GM19025 (cell line): Measurements from ENCODE around the gene CADM1.

ENCODE experiments used
- ATAC-seq: cut with Tn5 transposase; IDR thresholded peaks from one replicate; pipeline ENCODE4 v1.9.1; 2021; ENCODE audit warnings: mild to moderate bottlenecking, low read depth, moderate library complexity; ENCODE audit not compliant: unreplicated experiment

Gene CADM1

DNA sequence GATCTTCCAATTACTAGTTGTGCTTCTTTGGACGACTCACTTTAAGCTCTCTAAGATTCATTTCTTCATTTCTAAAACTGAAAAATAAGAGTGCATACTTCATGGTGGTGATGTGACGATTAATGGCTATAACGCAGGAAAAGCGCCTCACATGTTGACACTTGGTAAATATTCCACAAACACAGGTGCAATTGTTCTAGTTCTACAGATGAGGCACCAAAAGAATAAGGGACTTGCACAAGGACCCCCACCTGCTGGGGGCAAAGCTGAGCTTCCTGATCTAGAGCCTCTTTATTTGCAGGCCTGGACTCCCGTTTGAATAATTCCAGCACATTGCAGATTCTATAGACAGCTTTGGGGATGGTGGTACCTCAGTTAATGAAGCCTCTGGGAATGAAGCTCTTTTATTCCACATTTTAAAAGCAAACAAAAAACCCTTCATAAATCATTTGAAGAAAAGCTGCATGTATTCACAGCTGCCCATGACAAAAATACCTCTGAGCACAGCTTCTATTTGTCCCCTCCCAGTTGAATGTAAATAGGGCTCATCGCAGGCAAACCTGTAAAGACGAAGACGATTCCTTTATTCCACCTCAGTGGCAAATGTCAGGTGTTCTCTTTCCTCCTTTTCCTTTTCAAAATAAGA, 14.9 kb upstream of the CADM1 start:
- no peak for ATAC-seq

DNA sequence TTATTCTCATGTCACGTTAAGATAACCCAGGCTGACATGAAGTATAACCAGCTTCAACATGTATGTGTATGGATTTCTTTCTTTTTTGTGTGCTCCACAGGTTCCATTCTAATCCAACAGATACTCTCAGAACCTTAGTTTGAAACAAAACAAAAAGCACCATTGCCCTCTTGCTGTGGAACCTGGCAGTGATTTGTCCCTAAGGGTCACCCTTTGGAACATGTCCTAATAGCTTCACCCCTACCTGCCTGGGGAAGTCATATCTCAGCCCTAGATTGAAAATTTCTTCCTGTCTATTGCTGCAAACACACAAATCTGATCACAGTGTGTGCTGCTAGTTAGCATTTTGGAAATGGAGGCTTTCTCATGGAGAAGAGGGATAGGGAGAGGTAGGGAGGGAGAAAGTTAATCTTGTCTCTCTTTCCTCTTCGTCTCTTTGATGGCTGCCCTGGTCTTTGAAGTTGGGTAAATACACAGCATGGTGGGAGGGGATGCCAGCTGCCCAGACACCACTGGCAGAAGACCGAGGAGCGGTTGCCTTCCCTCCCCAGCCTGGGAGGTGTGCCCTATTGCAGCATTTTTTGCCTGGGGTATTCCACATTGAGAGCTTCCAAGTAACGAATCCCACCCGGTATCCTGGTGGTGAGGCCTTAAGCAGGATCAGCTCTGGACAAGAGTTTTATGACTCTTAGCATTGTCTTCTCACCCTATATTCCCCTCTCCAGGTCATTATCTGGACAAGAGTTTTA, 11.6 kb upstream of the CADM1 start:
- no peak for ATAC-seq

DNA sequence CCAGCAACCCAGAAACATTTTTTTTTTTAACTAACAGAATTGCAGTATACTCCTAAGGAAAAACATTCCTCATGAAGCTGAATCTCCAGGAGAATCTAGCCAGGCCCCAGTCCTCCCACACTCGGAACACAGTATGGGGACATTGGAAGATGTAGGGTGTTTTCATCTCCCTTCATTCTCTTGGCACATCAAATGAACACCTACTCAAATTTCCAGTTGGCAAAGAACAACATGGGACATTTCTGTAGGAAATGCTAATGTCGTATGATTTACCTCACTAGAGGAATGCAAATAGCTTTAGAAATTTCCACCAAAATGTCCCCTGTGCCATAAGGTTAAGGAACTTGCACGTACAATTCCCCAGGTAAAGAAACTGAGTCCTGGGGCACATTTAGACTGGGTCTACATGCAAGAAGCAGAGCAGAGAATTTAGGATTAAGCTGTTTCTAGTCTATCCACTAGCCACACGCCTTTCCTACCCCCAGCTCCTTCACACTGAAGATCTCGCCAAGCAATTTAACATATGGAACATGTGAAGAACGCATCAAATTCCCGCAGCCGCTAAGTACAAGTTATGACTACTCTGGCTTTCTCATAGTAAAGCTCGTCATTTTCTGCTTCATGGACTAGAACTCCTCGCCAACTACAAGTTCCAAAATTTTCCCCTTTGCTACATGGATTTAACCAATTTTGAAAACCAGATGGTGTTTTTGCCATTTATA, 2.9 kb upstream of the CADM1 start:
- ATAC-seq: no peak

DNA sequence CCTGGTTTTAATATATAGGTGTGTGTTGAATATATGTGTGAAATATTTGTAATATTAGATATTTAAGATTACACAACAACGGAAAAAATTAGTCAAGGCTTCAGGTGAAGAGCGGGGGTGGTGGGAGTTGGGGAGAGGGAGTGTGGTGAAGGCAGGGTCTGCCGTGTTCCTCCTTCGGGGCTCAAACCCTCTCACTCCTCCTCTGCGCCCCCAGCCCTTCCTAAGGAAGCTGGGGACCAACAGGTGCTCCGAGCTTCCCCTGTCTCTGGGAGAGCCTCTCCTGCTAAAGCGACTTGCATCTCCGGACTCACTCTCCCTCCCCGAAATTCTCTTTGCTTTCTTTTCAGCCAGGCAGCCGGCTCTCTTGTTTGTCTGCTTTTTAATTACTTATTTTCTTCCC, 960 bp upstream of the CADM1 start:
- ATAC-seq: no peak

DNA sequence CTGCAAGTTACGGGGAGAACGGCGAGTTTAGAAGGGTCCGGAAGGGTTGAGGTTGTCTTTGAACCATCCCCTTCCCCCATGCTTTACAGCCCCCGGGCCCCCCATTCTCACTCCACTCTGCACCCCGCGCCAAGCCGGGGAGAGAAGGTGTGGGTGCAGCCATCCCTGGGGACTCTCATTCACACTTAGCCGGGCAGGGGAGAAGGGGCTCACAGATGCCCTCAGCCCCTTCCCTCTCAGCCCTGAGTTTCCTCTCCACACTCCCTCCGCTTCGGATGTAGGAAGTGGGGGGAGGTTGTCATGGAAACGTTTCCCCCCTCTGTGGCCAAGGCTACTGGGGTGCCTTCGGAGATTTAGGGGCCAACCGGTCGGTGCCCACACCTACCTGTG, 334 bp downstream of the CADM1 start:
- peak; percentile 6 for ATAC-seq

DNA sequence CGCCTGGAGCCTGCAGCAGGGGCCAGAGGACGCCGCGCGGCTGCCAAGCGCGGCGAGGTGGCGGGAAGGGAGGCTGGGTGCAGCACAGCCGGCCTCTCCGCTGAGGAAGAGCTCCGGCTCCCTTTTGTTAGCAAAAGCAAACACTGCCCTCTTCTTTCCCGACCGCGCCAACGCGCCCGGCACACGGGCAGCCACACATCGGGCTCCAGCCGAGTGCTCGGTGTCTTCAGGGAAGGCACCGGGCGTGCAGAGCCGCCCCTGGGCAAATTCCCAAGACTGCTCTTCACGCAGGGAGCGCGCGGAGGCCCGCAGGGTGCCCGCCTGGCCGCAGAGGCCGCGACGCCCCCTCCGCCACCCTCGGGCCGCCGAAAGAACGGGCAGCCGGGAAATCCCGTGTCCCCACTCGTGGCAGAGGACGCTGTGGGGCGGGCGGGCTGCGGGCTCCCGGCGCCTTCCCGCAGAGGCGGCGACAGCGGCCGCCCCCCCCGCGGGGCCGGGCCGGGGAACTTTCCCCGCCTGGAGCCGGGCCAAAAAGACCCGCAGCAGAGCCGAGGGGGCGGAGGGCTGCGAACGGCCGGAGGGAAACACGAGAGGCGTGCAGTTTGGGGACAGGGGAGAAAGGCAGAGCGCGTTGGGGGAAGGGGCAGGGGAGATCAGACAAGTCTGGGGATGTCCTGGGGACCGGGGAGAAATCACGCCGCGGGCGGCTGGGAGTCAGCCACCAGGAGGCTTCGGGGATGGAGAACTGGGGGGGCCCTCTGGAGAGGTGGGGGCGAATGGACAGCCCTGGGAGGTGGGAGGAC, 931 bp downstream of the CADM1 start:
- peak; percentile 43 for ATAC-seq

DNA sequence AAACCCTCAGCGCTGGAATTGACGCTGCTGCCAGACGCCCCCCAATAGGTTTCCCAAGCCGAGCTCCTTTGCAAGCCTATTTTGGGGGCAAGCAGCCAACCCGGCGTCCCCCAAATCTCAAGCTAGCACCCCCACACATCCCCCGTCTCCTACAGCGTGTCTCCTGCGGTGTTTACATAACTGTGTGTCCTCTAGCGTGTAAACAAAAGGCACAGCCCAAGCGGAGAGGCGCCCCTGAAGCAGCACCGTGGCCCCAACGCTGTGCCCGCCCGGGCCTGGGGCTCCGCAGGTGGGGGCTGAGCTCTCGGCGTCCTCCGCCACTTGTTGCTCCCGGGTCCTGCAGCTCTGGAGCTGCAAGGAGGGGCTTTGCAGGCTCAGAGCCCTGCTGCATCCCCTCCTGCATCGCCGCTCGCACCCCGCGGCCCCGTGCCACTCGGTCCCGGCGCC, 1.6 kb downstream of the CADM1 start:
- ATAC-seq: peak; percentile 1

DNA sequence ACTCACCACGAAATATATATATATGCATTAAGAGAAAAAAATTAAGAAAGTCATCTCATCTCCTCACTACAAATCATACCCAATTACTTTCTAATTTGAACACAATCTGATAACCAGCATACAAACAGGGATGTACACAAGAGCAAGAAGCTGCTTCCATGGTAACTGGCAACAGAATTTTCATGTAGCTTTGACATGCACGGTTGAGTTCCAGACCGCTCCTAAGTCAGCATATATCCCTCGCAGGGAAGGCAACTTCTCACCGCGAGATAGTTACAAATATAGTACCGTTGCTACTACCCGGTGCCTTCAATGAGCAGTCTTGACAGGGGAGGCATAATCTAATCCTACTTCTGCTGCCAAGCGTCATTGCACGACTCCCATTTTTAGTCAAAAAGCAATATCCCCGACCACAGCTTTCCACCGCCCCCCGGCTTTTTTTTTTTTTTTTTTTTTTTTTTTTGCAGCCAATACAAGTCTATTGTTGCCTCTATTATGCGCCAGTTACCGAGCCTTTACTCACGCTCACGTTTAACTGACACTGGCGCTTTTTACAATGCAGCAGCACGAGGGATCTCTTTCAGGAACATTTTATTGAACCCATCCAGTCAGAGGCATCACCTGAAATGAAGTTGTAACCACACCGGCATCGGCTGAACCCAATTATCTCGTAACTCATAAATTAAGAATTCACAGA, 2.2 kb downstream of the CADM1 start:
- no peak for ATAC-seq

DNA sequence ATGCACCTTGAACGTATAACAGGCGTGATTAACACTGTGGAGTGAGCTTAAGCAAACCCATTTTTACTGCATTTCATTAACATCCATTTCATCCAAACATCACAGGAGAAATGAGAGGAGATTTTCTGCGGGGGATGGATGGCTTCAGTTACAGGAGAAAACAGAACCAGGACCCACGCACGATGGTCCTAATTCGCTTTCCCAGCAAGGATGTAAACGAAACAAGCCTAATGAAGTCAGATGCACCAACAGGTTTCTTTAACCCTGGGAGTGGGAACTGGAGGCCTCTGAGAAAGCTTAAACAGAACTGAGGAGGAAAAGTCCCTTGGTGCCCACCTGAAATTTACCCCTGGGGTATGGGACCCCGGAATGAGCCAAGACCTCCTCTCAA, 2.7 kb downstream of the CADM1 start:
- ATAC-seq: no peak

DNA sequence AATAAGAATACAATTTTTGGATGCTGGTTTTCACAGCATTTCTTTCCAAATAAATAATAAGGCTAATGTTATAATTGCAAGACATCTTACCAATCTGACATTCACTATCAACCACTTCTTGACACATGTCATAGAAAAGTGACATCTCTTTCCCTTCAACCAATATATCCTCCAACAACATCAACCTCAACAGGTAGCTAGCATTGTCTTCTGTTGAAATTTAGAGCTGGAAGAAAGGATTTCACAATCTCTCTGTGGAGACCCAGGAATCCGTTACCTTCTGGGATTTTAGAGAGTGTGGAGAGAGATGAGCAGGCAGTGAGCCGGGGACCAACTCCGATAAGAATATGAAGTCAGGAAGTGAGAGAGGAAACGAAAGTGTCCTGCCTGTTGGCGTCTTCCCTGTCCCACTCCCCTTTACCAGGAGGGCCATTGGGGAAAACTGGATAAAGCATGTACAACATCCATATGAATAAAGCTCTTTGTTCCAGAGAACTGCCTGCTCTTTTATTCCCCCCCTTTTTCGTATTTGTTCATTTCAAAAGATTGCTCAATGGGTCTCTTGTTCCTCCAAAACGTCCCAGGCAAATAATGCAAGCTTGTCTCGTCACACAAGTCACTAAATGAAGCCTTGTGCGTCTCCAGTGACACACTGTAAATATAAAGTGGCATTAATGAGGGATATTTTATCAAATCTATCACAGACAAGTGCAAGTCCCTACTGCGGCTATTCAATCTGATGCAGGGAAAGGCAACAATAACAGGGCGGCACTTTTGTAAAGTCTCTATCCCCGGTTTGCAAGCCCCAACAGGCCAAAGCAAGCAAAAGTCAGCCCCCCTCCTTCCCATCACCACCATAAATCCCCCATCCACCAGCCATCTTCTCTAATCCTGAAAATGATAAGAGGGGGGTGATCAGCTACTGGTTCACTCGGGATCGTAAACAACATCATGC, 3.4 kb downstream of the CADM1 start:
- no peak for ATAC-seq

DNA sequence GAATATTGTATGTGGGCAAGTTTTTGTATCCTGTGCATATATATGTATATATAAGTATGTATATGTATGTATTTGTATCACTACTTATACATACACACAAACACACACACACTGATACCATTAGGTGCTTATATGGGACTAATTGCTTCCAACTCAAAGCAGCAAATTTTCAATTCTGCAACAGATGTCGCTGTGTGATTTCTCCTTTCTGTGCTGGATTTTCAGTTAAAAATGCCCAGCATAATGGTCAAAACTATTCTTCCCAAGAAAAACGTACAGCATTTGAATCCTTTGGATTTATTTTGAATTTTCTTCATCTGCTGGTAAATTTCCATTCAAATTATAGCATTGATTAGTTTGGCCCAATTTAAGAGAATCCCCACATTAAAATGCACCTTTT, 4.3 kb downstream of the CADM1 start:
- no peak for ATAC-seq

DNA sequence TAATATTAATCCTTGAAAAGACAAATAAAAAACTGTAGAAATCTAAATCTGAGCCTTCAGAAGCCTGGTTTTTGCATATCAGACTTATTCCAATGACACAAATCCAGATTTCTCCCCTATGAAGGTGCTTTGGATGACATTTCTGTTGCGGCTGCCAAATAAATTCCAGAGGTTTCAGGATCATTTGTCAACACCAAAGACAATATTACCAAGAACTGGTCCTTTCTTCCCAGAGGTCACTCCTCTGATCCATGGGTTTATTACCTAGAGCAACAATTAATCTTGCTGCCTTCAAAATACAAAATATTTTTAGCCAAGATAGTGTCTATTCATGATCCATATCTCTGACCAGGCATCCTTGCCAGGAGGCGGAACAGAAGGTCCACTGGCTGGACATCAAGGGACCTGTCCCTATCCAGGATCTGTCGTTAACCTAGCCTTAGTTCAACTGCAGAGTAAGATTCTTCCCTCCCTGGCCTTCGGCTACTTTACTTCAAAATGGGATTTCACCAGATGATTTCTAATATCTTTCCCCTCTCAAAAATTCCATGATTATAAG, 4.9 kb downstream of the CADM1 start:
- ATAC-seq: no peak

DNA sequence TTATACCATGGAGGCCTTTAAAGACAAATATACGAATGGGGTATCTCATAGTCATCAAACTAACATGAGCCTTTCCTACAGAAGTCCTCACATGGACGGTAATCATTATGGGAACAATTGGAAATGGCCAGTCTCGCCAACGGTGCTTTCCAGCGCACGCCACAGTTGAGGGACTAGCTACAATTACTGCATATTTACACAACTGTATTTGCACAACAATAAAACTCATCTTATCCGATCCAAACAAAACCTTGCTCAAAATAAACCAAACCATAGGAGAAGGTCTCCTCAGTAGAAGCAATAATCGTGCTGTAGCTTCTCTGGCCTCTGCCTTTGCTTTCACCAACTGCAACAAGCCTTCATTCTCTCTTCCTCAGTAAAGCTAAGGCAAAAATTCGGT, 5.9 kb downstream of the CADM1 start:
- ATAC-seq: no peak

DNA sequence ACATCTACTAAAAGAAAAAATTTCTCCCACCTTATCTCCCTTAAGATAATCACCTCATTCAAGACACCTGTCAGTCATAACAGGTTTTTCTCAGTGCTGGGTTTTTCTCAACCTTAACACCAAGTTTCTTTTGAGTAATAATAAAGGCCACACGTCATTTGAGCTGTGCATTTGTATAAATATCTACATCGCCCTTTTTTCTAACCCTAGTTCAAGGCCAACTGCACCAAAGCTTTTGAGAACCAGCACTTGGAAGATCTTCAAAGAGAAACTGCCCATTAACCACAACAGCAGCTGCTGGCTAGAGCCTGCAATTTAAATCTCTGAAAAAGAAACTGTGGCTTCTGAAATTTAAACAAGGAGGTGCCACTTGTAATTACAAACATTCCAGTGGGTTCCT, 6.9 kb downstream of the CADM1 start:
- no peak for ATAC-seq

DNA sequence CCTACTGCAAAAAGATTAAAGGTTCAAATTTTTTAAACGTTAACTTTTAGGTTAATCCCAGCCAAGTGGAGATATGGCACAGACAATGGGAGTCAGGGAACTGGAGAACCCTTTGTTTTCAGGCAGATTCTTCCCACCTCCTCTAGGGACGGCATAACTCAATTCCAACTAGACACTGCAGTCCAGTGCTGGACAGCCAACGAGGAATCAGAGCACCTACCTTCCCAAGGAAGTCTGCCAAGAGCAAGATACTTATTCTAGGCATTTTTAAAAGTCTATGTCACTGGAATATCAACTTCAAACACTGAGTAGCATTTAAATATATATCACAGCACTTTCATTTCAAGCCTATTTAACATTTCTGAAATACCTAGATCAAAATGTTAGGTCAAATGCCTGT, 7.3 kb downstream of the CADM1 start:
- no peak for ATAC-seq

DNA sequence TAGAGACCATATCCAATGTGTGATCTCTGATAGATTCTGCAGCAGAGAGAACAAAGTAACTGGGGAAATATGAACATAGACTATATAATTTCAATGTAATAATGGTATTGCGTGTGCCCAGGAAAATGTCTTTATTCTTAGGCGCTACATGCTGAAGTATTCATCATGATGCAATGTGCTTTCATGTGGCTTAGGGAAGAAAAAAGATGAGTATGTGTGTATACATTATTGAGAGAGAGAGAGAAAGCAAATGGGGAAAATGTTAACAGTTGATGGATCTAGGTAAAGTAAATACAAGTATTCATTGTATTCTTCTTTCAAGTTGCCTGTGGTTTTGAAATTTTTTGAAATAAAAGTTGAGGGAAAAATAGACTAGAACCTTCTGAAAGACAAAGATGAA, 10.3 kb downstream of the CADM1 start:
- no peak for ATAC-seq

DNA sequence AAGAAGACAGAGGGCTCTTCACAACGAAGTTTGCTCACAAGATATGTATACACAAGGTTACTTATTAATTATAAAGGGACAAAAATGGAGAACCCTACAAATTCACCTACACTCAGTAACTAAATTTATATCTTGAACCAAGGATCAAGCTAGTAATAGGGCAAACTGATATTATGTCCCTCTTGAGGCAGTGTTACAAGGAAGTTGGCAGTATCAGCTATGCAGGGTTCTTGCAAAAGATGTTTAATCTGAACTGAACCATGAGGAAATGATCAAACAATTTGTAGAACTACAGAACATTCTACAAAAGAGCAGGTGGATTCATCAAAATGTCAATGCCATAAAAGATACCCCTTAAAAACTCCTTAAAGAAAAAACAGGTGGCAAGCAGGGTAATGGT, 10.7 kb downstream of the CADM1 start:
- no peak for ATAC-seq

DNA sequence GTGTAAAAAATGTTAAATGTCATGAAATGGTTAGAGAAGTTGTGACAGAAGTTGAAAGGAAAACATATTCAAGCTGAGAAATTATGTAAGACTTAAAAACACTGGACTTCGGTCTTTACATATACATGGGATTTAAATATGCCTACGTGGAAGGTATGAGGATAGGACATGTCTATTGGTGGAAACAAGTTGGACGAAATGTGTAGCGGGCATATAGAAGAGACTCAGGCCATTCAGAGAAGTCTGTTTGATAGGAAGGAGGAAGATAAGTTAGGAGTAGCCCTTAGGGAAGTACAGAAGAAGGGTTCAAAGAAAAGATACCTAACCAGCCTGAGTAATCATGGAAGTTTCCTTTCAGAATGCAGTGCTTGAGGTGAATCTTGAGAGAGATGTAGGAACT, 14.7 kb downstream of the CADM1 start:
- no peak for ATAC-seq

DNA sequence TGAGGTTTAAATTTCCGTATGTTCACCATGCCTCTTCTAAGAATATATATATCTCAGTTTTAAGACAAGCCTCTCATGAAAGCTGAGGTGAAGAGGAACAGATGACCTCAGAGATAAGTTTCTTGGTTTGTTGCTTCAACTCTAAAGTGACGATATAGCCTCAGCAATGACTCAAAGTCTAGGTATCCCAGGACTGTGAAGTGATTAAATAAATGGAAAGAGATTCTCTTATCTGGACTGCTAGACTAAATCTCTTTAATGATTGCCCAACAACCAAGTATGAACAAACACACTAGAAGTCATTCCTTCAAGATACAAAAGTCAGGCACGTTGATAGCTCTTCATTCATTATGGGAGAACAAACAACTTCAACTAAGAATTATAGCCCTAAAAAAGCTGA, 15.3 kb downstream of the CADM1 start:
- ATAC-seq: no peak
